ENCODE data around the gene CREBRF.

DNA sequence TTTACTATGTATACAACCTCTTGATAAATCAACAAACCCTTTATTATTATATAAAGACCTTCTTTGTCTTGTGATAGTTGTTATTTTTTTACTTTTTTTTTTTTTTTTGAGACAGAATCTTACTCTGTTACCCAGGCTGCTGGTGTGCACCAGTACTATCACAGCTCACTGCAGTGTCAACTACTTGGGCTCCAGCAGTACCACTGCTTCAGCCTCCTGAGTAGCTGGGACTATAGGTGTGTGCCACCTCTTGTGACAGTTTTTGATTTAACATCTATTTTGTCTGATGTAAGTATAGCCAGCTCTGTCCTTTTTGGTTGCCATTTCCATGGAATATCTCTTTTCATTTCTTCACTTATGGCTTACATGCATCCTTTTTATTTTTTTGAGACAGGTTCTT is 42.6 kb downstream of the CREBRF start:
- TF ChIP-seq, protein P1, sequence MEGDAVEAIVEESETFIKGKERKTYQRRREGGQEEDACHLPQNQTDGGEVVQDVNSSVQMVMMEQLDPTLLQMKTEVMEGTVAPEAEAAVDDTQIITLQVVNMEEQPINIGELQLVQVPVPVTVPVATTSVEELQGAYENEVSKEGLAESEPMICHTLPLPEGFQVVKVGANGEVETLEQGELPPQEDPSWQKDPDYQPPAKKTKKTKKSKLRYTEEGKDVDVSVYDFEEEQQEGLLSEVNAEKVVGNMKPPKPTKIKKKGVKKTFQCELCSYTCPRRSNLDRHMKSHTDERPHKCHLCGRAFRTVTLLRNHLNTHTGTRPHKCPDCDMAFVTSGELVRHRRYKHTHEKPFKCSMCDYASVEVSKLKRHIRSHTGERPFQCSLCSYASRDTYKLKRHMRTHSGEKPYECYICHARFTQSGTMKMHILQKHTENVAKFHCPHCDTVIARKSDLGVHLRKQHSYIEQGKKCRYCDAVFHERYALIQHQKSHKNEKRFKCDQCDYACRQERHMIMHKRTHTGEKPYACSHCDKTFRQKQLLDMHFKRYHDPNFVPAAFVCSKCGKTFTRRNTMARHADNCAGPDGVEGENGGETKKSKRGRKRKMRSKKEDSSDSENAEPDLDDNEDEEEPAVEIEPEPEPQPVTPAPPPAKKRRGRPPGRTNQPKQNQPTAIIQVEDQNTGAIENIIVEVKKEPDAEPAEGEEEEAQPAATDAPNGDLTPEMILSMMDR (IDR thresholded peaks at IDR 0.05; ENCODE audit: insufficient read depth, low read length, poor library complexity, severe bottlenecking), result no peak
- no peak for TF ChIP-seq EZH2phosphoT487 (conservative IDR thresholded peaks at IDR 0.05; ENCODE audit: low read length)

Measured in SU-DHL-6 (cell line).